ENCODE data around the gene UBE2D2. TPM values are rescaled to one million over a fixed set of nuclear protein-coding genes. Genes with fewer than 3 reads are reported as not detected.
A peak's percentile ranks its signal among the peaks of the same experiment; 100 is the strongest.

Gene UBE2D2
- total and polyA plus RNA-seq, 10 of the 15 experiments (the other 5 are each of a cell fraction or from before 2014, with no cell fraction given): 58.6 to 245 (median 128) TPM

- TF ChIP-seq ZBTB4 (CRISPR knock-in tag; IDR thresholded peaks at IDR 0.05) (no peak), NFXL1 (IDR thresholded peaks at IDR 0.05; ENCODE audit: borderline replicate concordance) (no peak), ZNF207 (IDR thresholded peaks at IDR 0.05; ENCODE audit: borderline replicate concordance) (no peak), PML (IDR thresholded peaks at IDR 0.05; ENCODE audit: low read length) (no peak), POLR2AphosphoS2 (IDR thresholded peaks at IDR 0.05; ENCODE audit: low read depth, low read length) (no peak), EZH2 (IDR thresholded peaks at IDR 0.05; ENCODE audit: borderline replicate concordance, control insufficient read depth, low read depth, low read length) (no peak), SMC3 (IDR thresholded peaks at IDR 0.05; ENCODE audit: borderline replicate concordance, low read length) (no peak), SIN3A (IDR thresholded peaks at IDR 0.05; ENCODE audit: low read depth, low read length) (no peak), ZNF592 (IDR thresholded peaks at IDR 0.05) (no peak), BCL3 (IDR thresholded peaks at IDR 0.05; ENCODE audit: borderline replicate concordance, insufficient read depth, low read depth, low read length, poor library complexity, severe bottlenecking) (peak; percentile 1), HSF1 (IDR thresholded peaks at IDR 0.05; ENCODE audit: low read depth, low read length) (no peak), SRF (IDR thresholded peaks at IDR 0.05; ENCODE audit: low read depth in 2 of 2, low read length in 2 of 2) (no peak), E4F1 (IDR thresholded peaks at IDR 0.05; ENCODE audit: borderline replicate concordance, partially characterized antibody) (no peak), EP300 (IDR thresholded peaks at IDR 0.05; ENCODE audit: borderline replicate concordance in 1 of 2, control insufficient read depth in 1 of 2, low read depth in 2 of 2, low read length in 2 of 2) (peak in 1 of 2 experiments; percentile 74; a peak in 2 of 4 replicates), BCL11A (IDR thresholded peaks at IDR 0.05; ENCODE audit: low read depth, low read length) (peak; percentile 84), POLR2AphosphoS5 (IDR thresholded peaks at IDR 0.05; ENCODE audit: low read length) (0 out of 2 replicates have a peak, but pooled peaks have one; percentile 31)
These were observed 75.9 kb downstream of the UBE2D2 start (continued) for GRCh38 chr5:139636975-139637408.
